Breast epithelium (tissue), 3 donors: ENCODE measurements around the gene TRIB2.

Experiments used
- CTCF ChIP-seq, 3 donors: fragments of 450-650 bp; IDR thresholded peaks; one replicate each; pipeline ENCODE4 v1.5.1; 2016 to 2017; ENCODE audit warnings: antibody characterized with exemption in 3 of 3, mild to moderate bottlenecking in 3 of 3, moderate library complexity in 3 of 3
- POLR2A ChIP-seq: fragments of 450-650 bp; IDR thresholded peaks from one replicate; pipeline ENCODE4 v1.6.1; 2016; ENCODE audit warnings: antibody characterized with exemption, mild to moderate bottlenecking, moderate library complexity
- POLR2AphosphoS5 ChIP-seq, 3 donors: sonication (generic); formaldehyde crosslinking; IDR thresholded peaks; one replicate each; pipeline ENCODE4 v1.6.1; 2017; ENCODE audit warnings: antibody characterized with exemption in 3 of 3

DNA sequence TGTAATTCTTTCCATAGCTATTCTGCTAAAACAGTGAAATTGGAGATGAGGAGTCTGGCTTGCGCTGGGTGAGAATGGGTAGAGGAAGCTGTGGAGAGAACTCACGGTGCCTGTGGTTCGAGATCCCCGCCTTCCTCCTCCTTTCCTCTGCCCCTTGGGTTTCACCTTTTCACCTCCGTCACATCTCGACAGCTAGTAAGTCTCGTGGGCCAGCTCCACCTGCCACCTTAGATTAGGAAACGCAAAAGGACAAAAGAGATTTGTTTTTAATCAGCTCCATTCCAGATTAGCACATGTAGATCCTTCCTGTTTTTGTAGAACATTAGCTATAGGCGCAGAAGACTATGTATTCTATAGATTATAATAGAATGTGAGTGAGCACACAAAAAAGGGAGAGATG lies 20.6 kb downstream of the TRIB2 start:
- TF ChIP-seq POLR2AphosphoS5 (IDR thresholded peaks at IDR 0.05) (no peak), POLR2A (no peak), CTCF (IDR thresholded peaks at IDR 0.05) (no peak)
